Heart left ventricle (tissue), 13 donors: ENCODE data around the gene TM2D1.

Experiments used
- CTCF ChIP-seq, 12 donors: fragments of 200-600 bp; sonication (generic) in 4 of 12; IDR thresholded peaks; one replicate each; pipeline versions ENCODE4 v1.5.0 to v1.8.0; 2018 to 2022; ENCODE audit warnings: antibody characterized with exemption in 12 of 12, mild to moderate bottlenecking in 5 of 12
- POLR2A ChIP-seq, 2 donors: fragments of 450-650 bp; IDR thresholded peaks; one replicate each; pipeline ENCODE4 v1.6.1; 2017; ENCODE audit warnings: antibody characterized with exemption in 2 of 2, mild to moderate bottlenecking in 2 of 2, moderate library complexity in 2 of 2
- donor health status: ischemic (EF 13 %, LVEDD 7.1; RV severe dilation, severe dysfunction).
- donor health status: DM: no; HTN: yes; CAD: no.
- donor health status: DM: no; HTN: no; CAD: no.
- donor health status: ischemic (EF 25% LVEDD 6.9; RV normal size, moderate dysfunction).
- donor health status: ischemic (EF 25% LVEDD 5.7; RV mildly dilated, moderate dysfunction).
- donor health status: ischemic (EF 35%, LVEDD 5.7; RV mildly dilated, moderate dysfunction).
- donor health status: nonischemic (EF 11% LVEDD 7.7; RV severe dilation, severe dysfunction).
- donor health status: DM: yes; HTN: yes; CAD: no.
- donor health status: PGD.
- donor health status: ischemic (EF 29% LVEDD 5.4; RV normal size, mild dysfunction).
- donor health status: nonischemic (EF 23%, LVEDD 6.1; RV moderate dilation, normal function).

DNA sequence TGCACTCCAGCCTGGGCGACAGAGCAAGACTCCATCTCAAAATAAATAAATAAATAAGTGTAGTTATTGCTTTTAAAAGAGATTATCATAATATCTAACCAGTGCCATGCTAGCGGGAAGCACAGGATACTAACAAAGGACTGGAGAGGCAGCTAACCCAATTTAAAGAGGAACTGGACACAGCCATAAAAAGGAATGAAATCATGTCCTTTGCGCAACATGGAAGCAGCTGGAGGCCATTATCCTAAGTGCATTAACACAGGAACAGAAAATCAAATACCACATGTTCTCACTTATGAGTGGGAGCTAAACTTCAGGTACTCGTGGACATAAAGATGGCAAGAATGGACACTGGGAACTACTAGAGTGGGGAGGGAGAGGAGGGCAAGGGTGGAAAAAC is 54.9 kb downstream of the TM2D1 start:
- TF ChIP-seq CTCF (IDR thresholded peaks at IDR 0.05) (no peak), POLR2A (IDR thresholded peaks at IDR 0.05) (no peak)
